ENCODE results near the gene BSG. TPM values are rescaled to one million over a fixed set of nuclear protein-coding genes. Genes with fewer than 3 reads are reported as not detected.

The BSG gene
- polyA plus RNA-seq, 2 of the 4 experiments (the other 2 are of a cell fraction) = 285 to 579 TPM

DNA sequence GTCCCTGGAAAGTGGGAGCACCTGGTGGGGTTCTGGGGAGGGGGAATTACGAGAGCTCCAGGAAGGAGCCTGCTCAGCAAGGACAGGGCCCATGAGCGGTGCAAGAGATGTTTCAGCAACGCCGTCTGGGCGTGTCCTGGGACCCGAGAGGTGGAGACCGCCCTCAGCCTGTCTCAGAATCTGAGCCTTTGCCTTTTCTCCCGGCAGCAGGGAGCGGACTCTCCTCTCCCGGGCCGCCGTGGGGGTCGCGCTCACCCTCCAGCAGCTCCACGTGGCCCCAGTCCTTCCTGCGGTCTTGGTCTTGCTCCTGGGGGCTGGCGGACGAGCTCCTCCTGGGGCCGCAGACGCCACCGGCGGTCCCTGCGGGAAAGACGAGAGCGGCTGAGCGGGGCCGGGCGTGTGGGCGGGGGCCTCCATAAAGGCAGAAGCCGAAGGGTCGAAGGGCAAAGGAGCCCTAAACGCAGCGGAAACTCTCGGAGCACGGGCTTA lies 60.2 kb downstream of the BSG start:
- H3K9me3 ChIP-seq = no peaks in the 10 kb centered on the region
- peaks cover 25% of the 10 kb centered on the region for H3K4me1 ChIP-seq
- peak overlapping the region; percentile 98 for H3K4me2 ChIP-seq
- FAIRE-seq (no peak), ATAC-seq (peak; percentile 81 to 86), DNase-seq (ENCODE audit: low read depth in 1 of 2, low spot score in 1 of 2) (peak; percentile 58 to 66)
- ChIA-PET POLR2A (interaction anchor here (1.1 kb wide), 1 partner anchor 57 kb away, joined by 7 read pairs; no protein-coding TSS in a partner anchor), CTCF (interaction anchor here (0.7 to 3.7 kb wide), 4 partner anchors 44 to 343 kb away, joined by 3 to 13 read pairs (median 5); no protein-coding TSS in a partner anchor)
- TF ChIP-seq, protein P1, sequence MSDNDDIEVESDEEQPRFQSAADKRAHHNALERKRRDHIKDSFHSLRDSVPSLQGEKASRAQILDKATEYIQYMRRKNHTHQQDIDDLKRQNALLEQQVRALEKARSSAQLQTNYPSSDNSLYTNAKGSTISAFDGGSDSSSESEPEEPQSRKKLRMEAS (IDR thresholded peaks at IDR 0.05) = peak; percentile 60; the same call in 1 of the 2 replicates
- no peak for TF ChIP-seq RCOR1 (IDR thresholded peaks at IDR 0.05; ENCODE audit: low read depth, low read length)
- peak; percentile 49 for TF ChIP-seq POLR2A (IDR thresholded peaks at IDR 0.05; ENCODE audit: low read length)
- H3K27ac ChIP-seq = peak overlapping the region; percentile 94 to 97
- peak overlapping the region; percentile 91 for H3K4me3 ChIP-seq
- 0% methylated on average over 2 of the region's 35 CpGs for WGBS (ENCODE audit: missing lambda C conversion rate)

Other genes with a start within 250 kb of the BSG start
- gene MIER2, start 227.8 kb upstream of the BSG start, polyA plus RNA-seq (2011; rRNA removed) = 8.8 and 15.2 TPM in 2 replicates
- gene MIER2, start 227.8 kb upstream of the BSG start, polyA plus RNA-seq (2017; fragmentation: RNase III; extraction: RNeasy Plus Mini Kit Qiagen cat#74134 plus additional on column Dnase treatment) = 9.3 to 11.5 TPM (median 11.2 TPM) in 3 replicates
- 0.13 and 0.21 TPM in 2 replicates for gene C2CD4C, start 163.4 kb upstream of the BSG start, polyA plus RNA-seq (2011; rRNA removed)
- gene C2CD4C, start 163.4 kb upstream of the BSG start, polyA plus RNA-seq (2017; fragmentation: RNase III; extraction: RNeasy Plus Mini Kit Qiagen cat#74134 plus additional on column Dnase treatment) = 0.41 to 0.71 TPM (median 0.57 TPM) in 3 replicates
- gene SHC2, start 111.6 kb upstream of the BSG start, polyA plus RNA-seq (2011; rRNA removed) = 0.36 and 0.87 TPM in 2 replicates
- 0.21 to 0.66 TPM (median 0.58 TPM) in 3 replicates for gene SHC2, start 111.6 kb upstream of the BSG start, polyA plus RNA-seq (2017; fragmentation: RNase III; extraction: RNeasy Plus Mini Kit Qiagen cat#74134 plus additional on column Dnase treatment)
- 0.06 and 0.09 TPM in 2 replicates for gene MADCAM1, start 76.1 kb upstream of the BSG start, polyA plus RNA-seq (2011; rRNA removed)
- gene MADCAM1, start 76.1 kb upstream of the BSG start, polyA plus RNA-seq (2017; fragmentation: RNase III; extraction: RNeasy Plus Mini Kit Qiagen cat#74134 plus additional on column Dnase treatment) = 0.25 to 0.41 TPM (median 0.34 TPM) in 3 replicates
- 2.3 and 2.7 TPM in 2 replicates for gene TPGS1, start 65.1 kb upstream of the BSG start, polyA plus RNA-seq (2011; rRNA removed)
- gene TPGS1, start 65.1 kb upstream of the BSG start, polyA plus RNA-seq (2017; fragmentation: RNase III; extraction: RNeasy Plus Mini Kit Qiagen cat#74134 plus additional on column Dnase treatment) = 12.5 to 13.8 TPM (median 13.1 TPM) in 3 replicates
- gene CDC34, start 40.8 kb upstream of the BSG start, polyA plus RNA-seq (2011; rRNA removed) = 36.9 and 37.4 TPM in 2 replicates
- 56.3 to 62.6 TPM (median 57.6 TPM) in 3 replicates for gene CDC34, start 40.8 kb upstream of the BSG start, polyA plus RNA-seq (2017; fragmentation: RNase III; extraction: RNeasy Plus Mini Kit Qiagen cat#74134 plus additional on column Dnase treatment)
- gene GZMM, start 28.5 kb upstream of the BSG start, polyA plus RNA-seq (2011; rRNA removed) = not detected in 2 replicates
- 0.11 TPM in 1 of 3 replicates, not detected in the others for gene GZMM, start 28.5 kb upstream of the BSG start, polyA plus RNA-seq (2017; fragmentation: RNase III; extraction: RNeasy Plus Mini Kit Qiagen cat#74134 plus additional on column Dnase treatment)
- 2.7 and 7.1 TPM in 2 replicates for gene HCN2, start 17.3 kb downstream of the BSG start, polyA plus RNA-seq (2011; rRNA removed)
- gene HCN2, start 17.3 kb downstream of the BSG start, polyA plus RNA-seq (2017; fragmentation: RNase III; extraction: RNeasy Plus Mini Kit Qiagen cat#74134 plus additional on column Dnase treatment) = 23.2 to 24.8 TPM (median 24.7 TPM) in 3 replicates
- 41.9 and 59.8 TPM in 2 replicates for gene POLRMT, start 60.9 kb downstream of the BSG start, polyA plus RNA-seq (2011; rRNA removed)
- 65.0 to 68.8 TPM (median 66.5 TPM) in 3 replicates for gene POLRMT, start 60.9 kb downstream of the BSG start, polyA plus RNA-seq (2017; fragmentation: RNase III; extraction: RNeasy Plus Mini Kit Qiagen cat#74134 plus additional on column Dnase treatment)
- gene FGF22, start 67.3 kb downstream of the BSG start, polyA plus RNA-seq (2011; rRNA removed) = 0.13 TPM in 1 of 2 replicates, not detected in the other
- 0.79 to 1.1 TPM (median 1.0 TPM) in 3 replicates for gene FGF22, start 67.3 kb downstream of the BSG start, polyA plus RNA-seq (2017; fragmentation: RNase III; extraction: RNeasy Plus Mini Kit Qiagen cat#74134 plus additional on column Dnase treatment)
- 3.1 and 4.9 TPM in 2 replicates for gene RNF126, start 90.6 kb downstream of the BSG start, polyA plus RNA-seq (2011; rRNA removed)
- 35.0 to 36.3 TPM (median 35.4 TPM) in 3 replicates for gene RNF126, start 90.6 kb downstream of the BSG start, polyA plus RNA-seq (2017; fragmentation: RNase III; extraction: RNeasy Plus Mini Kit Qiagen cat#74134 plus additional on column Dnase treatment)
- 45.5 and 58.1 TPM in 2 replicates for gene FSTL3, start 103.8 kb downstream of the BSG start, polyA plus RNA-seq (2011; rRNA removed)
- 110 to 131 TPM (median 118 TPM) in 3 replicates for gene FSTL3, start 103.8 kb downstream of the BSG start, polyA plus RNA-seq (2017; fragmentation: RNase III; extraction: RNeasy Plus Mini Kit Qiagen cat#74134 plus additional on column Dnase treatment)
- 0.10 TPM in 1 of 2 replicates, not detected in the other for gene PRSS57, start 122.9 kb downstream of the BSG start, polyA plus RNA-seq (2011; rRNA removed)
- gene PRSS57, start 122.9 kb downstream of the BSG start, polyA plus RNA-seq (2017; fragmentation: RNase III; extraction: RNeasy Plus Mini Kit Qiagen cat#74134 plus additional on column Dnase treatment) = not detected in 3 replicates
- 2.0 and 3.0 TPM in 2 replicates for gene PALM, start 136.3 kb downstream of the BSG start, polyA plus RNA-seq (2011; rRNA removed)
- gene PALM, start 136.3 kb downstream of the BSG start, polyA plus RNA-seq (2017; fragmentation: RNase III; extraction: RNeasy Plus Mini Kit Qiagen cat#74134 plus additional on column Dnase treatment) = 11.4 to 17.5 TPM (median 15.7 TPM) in 3 replicates
- gene MISP, start 178.5 kb downstream of the BSG start, polyA plus RNA-seq (2011; rRNA removed) = 38.3 and 46.5 TPM in 2 replicates
- 56.9 to 62.7 TPM (median 61.4 TPM) in 3 replicates for gene MISP, start 178.5 kb downstream of the BSG start, polyA plus RNA-seq (2017; fragmentation: RNase III; extraction: RNeasy Plus Mini Kit Qiagen cat#74134 plus additional on column Dnase treatment)
- gene PTBP1, start 224.9 kb downstream of the BSG start, polyA plus RNA-seq (2011; rRNA removed) = 144 and 207 TPM in 2 replicates
- gene PTBP1, start 224.9 kb downstream of the BSG start, polyA plus RNA-seq (2017; fragmentation: RNase III; extraction: RNeasy Plus Mini Kit Qiagen cat#74134 plus additional on column Dnase treatment) = 264 to 299 TPM (median 285 TPM) in 3 replicates
- gene PLPPR3, start 249.4 kb downstream of the BSG start, polyA plus RNA-seq (2011; rRNA removed) = 2.6 and 3.2 TPM in 2 replicates
- 3.5 to 4.2 TPM (median 3.7 TPM) in 3 replicates for gene PLPPR3, start 249.4 kb downstream of the BSG start, polyA plus RNA-seq (2017; fragmentation: RNase III; extraction: RNeasy Plus Mini Kit Qiagen cat#74134 plus additional on column Dnase treatment)

Measured in A549 (cell line).